NK-92 treated with Interleukin-12 subunit alpha and Interleukin-12 subunit beta, amount 100 ng/mL, for 24 hours (cell line): ENCODE results near the gene LOXL3.
"Not testable (repeated sequence)": the region's sequence is repeated elsewhere in the genome, so short reads cannot be mapped to it uniquely, and the experiment has no call there.

Experiments used
- DNase-seq: peaks from one replicate; lab custom pipeline; 2025; lab: John Stamatoyannopoulos, UW

The LOXL3 gene

DNA sequence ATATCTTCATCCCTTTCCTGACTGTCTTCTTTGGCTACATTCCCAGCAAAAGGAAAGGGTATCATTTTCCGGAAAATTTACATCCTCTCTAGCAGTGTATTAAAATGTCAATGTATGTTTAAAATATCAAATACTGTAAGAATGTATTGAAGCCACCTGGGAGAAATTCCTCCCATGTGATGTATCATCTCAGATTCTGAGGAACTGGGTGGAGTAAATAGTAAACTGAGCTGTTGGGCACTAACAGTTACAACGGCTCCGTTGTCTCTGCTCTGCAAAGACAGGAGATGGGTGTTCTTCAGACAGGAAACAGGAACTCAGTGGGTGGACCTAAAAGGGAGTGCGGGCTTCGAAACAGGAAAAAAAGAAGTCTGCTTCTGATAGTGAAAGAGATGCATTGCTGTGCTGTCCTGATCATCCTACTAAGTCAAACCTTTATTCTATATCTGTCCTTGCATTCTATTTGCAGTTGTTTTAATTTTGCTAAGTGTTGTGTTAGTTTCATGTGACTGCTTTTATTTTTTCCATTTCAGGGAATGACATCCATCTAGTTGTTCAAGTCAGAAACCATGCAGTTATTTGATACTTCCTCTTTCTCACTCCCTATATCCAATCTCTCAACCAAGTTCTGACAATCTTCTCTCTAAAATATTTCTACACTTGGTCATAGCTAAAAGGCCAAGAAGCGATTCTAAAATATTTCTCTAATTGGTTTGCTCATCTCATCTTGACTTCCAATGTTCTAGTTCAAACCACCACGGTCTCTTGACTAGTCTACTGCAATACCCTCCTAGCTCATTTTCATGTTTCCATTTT is 20.2 kb upstream of the LOXL3 start:
- no peak for DNase-seq

DNA sequence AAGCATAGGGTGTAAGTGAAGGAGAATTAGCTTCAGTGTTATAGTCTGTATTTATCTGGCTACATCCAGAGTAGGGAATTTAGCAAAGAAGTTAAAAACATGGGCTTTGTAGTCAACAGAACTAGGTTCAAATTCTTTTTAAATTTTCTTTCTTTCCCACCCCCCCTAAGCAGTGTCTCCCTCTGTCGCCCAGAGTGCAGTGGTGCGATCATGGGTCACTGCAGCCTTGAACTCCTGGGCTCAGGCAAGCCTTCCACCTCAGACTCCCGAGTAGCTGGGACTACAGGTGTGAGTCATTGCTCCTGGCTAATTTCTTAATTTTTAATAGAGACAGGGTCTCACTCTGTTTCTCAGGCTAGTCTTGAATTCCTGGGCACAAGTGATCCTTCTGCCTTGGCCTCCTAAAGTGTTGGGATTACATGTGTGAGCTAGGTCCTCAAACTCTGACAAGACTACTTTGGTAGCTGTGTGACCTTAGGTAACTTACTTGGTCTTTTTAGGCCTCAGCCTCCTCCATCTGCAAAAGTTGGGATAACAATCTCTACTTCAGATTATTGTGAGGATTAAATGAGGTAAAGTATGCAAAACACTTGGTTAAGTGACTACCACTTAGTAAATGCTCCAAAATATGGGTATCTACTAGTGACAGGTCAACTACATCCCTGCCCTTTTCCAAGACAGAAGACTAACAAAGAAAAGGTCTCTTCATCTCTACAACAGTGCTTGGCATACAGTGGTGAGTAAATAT is 18.6 kb upstream of the LOXL3 start:
- DNase-seq = no peak

DNA sequence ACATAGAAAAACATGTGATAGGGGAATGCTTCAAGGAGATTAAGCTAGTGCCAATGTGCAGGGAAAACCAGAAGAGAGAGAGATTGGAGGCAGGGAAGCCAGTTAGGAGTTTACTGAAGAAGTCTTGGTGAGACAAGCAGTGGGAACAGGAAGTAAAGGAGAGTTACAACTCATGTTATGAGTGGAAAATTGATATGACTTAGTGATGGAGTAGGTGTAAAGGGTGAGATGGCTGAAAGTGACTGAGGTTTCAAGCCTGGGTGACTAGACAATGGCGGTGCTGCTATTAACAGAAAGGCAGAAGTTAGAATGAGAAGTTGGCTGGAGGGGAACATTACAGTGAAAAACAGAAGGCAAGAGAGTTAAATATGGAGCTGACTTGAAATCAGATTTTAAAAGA is 17.3 kb upstream of the LOXL3 start:
- no peak for DNase-seq

DNA sequence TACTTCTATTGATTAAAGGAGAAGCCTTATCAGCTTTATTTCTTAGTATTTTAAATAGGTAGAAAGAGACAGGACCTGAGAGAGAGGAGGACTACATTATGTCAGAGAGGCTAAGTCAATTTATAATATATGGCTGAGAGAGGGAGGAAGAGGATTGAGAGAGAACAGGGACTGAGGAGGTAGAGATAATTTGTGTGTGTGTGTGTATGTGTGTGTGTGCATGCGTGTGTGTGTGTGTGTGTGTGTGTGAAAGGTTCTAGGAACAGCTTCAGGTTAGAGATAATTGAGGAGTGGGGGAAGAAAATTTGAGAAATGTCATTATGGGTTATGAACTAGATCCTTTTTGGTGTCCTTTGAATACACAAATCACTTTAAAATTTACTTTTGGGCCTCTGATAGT is 15.9 kb upstream of the LOXL3 start:
- no peak for DNase-seq

DNA sequence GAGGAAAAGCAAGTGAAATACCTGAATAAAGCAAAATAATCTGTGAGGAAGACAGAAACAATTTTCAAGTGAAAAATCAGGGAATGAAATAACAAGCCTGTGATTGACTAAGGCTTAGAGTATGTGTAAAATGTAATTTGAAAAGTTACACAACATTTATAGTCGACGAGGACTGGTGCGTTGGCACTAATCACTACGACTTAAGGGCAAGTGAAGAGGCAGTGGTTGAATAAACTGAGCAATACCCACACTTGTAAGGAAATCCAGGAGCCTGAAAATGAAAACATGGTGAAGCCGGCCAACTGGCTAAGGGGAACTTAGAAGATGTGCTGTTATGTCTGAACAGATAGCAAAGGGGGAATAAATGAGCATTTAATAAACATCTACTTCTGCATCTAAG is 14.1 kb upstream of the LOXL3 start:
- no peak for DNase-seq

DNA sequence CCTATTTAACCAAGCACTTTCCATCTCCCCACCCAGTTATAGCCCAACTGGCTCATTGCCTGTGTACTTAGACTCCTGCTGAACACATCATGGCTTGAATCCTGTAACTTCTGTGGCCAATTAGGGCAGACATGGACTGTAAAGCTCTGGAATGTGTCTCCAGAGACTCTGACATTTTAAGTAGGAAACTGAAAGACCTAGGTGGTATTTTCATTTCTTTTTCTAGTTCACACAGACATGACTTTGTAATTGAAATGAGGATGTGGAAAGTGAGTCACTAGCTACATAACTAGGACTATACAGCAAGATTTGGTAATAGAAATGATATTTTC is 13.0 kb upstream of the LOXL3 start:
- DNase-seq = no peak

DNA sequence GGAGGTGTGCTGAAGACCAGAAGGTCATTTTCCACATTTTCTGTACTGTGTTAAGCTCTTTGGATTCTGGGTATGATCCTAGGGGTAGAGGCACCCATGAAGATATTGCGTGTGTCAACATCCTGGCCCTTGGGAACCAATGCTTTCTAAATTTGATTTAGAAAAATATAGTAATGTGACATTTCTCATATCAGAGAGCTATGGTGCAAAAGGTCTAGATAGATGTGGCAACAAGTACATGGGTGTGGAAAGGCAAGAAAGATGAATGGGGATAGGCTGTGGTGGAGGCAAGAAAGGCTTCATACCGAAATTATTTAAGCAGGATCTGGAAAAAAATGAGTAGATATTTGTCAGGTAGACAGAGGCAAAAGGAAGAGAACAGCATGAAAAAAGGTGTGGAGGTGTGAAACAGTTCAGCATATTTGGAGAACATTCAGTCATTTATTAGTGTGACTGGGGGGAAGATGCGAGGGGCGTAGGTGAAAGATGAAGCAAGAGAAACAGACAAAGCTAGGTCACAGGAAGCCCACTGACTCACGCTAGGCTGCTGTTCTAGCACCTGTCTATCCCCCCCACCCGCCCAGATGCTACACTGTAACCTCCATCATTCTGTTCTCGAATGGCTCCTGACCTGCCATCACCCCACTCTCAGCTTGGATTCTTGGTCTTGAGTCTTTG is 12.5 kb upstream of the LOXL3 start:
- peak; percentile 49 for DNase-seq

DNA sequence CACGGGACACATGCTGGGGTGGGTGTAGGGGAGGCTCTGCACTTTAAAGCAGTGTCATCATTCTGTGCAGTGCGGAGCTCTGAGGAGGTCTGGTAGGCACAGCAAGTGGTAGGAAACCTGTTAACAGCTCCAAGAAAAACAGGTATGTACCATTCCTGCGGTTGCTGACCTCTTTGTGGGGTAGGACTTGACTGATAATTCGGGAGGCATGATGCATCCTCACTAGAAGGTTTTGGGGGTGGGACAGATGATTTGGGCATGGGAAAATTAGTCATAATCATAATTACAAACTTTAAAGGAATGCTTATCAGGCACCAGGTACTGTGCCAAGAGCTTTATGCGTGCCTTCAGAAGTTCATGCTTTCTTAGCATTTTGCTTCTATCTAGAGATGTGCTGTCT is 10.5 kb upstream of the LOXL3 start:
- no peak for DNase-seq

DNA sequence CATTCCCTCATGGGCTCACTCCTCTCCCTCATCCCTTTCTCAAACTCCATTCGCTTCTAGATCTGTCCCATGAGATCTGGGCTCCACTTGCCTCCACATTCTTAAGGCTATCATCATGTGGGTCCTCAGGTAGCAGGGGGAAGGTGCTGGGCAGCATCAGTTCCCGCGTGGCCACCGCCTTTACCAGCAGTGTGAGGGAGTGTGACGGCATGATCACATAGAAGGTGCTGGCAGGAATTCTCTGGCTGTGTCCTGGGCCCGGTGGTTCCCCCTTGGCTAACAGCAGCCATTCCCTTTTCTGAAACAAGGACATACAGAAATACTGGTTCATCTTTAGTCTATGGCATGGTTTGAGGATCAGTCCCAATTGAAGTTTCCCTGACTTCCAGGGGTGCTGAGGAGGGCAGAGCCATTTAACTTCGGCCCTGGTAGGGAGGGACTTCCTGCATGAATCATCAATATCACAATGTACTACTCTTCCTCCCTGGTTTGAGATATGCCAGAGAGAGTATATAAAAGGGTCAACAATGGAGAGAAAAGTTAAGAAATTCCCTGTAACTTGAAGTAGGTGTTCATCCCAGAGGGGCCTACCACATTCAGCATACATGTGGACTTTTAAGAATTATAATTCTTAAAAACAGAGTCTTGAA is 8.5 kb upstream of the LOXL3 start:
- no peak for DNase-seq

DNA sequence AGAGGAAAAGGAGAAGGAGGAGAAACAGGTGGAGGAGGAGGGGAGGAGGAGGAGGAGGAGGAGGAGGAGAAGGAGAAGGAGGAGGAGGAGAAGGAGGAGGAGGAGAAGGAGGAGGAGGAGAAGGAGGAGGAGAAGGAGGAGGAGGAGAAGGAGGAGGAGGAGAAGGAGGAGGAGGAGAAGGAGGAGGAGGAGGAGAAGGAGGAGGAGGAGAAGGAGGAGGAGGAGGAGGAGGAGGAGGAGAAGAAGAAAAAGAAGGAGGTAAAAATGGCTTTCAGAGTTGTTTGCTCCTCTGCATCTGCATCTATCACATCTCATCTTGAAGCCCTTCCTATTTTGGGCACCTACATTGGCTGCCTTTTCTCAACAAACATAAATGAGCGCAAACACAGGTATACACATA is 7.3 kb upstream of the LOXL3 start:
- not testable (repeated sequence) for DNase-seq

DNA sequence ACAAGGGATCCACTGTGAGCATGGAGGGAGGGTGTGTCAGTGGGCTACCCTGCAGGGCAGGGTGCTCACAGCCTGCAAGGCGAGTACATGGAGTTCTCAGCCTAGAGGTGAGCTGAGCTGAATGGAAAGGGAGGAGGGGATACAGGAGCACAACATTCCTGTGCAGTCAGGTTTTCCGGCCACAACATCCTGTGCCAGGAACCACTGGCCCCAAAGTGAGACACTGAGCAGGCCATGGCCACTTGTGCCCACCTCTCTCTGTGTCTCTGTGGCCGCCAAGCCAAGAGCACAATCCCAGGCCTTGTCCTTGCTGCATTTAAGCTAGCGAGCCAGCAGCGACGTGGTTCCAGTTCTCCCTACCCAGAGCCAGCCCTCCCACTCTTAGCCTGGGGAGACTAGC is 6.8 kb upstream of the LOXL3 start:
- no peak for DNase-seq

DNA sequence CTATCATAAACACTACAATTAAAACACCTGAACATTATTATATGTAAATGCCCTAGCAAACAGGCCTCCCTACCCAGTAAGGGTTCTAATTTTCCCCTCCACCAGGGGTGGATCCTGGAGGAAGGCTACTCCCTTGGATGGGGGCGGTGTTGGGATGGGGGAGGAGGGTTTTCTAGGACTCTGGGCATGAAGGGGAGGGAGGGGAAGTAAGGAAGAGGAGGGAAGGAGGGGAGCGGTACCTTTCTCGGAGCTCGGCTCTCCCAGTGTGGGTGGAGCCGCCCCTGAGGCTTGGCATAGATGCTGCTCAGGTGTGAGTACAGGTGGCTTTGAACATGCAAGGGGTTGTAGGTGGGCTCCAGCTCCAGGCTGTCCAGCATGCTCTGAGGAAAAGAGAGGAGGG is 6.2 kb upstream of the LOXL3 start:
- DNase-seq = no peak

DNA sequence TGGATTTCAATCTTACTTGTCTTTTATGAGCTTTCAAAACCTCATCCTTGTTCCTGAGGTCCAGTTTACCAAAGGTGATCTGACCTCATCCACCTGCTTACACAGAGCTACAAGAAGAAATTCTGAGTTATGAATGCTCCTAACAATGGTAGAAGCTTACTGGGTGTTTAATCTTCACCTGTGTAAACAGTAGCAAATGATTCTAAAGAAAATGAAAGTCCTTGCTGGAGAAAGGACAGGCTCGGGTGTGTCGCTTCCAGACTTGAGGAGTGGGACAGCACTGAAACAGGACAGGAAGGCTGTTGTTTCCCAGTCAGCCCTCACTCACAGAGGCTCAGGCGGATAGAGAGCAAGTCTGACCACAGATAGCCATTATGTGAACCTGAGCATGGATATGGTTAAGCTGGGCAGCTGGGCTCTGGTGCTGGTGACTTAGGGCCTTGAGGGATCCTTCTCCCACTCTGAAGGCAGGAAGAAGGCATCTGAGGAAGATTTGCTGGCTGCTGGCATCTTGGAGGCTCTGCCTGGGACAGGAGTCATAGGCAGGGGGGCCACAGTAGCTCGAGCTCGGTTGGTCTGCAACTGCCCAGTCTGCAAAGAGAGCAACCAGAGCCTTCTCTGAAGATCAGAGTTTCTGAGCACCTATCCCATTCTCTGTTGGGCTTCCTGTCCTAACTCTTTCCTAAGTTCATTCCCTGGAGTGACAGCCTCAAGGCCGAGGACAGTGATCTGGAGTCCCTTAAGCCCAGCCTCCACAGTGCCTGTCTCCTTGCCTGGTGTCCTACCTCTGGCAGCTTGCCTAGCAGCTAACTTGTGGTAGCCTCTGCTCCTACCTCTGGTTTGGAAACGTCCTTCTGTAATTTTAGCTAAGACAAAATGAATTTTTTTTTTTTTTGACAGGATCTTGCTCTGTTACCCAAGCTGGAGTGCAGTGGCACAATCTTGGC is 4.8 kb upstream of the LOXL3 start:
- no peak for DNase-seq

DNA sequence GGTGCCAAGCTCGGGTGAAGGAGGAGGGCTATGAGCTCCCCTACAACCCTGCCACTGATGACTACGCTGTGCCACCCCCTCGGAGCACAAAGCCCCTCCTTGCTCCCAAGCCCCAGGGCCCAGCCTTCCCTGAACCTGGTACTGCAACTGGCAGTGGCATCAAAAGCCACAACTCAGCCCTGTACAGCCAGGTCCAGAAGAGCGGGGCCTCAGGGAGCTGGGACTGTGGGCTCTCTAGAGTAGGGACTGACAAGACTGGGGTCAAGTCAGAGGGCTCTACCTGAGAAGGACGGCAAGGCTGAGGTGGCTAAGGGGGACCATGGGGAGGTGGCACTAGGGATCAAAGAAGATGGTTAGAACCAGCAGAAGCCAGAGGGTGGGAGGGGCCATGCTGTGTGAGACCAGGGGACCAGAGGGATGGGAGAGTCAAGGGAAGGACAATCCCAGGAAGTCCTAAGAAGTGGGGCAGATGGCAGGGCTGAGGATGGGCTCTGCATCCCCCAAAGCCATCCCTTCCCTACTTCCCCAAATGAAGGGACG is 3.2 kb upstream of the LOXL3 start:
- no peak for DNase-seq

DNA sequence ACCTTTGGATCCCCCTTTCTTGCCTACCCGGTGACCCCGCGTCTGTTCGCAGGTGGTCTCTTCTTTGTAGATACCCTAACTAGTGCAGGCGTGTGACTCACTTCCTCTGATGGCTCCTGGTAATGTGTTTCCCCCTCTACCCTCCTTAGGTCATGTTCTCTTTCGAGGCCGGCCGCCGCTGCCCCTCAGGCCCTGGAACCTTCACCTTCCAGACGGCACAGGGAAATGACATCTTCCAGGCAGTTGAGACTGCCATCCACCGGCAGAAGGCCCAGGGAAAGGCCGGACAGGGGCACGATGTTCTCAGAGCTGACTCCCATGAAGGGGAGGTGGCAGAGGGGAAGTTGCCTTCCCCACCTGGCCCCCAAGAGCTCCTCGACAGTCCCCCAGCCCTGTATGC is 2.4 kb upstream of the LOXL3 start:
- no peak for DNase-seq

DNA sequence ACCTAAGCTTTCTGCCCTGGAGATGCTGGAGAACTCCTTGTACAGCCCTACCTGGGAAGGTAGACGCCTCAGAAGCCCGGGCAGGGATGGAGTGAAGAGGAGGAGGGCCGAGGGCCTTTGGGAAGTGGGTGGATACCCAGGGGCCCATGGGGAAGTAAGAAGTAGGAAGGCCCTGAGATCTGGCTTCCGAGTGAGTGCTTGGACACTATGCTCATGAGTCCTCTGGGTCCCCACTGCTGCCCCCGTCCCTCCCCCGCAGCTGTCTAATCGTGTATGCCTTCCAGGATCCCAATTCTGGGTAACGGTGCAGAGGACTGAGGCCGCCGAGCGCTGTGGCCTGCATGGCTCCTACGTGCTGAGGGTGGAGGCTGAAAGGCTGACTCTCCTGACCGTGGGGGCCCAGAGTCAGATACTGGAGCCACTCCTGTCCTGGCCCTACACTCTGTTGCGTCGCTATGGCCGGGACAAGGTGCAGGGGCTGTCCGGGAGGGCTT is 1.9 kb upstream of the LOXL3 start:
- DNase-seq = no peak

DNA sequence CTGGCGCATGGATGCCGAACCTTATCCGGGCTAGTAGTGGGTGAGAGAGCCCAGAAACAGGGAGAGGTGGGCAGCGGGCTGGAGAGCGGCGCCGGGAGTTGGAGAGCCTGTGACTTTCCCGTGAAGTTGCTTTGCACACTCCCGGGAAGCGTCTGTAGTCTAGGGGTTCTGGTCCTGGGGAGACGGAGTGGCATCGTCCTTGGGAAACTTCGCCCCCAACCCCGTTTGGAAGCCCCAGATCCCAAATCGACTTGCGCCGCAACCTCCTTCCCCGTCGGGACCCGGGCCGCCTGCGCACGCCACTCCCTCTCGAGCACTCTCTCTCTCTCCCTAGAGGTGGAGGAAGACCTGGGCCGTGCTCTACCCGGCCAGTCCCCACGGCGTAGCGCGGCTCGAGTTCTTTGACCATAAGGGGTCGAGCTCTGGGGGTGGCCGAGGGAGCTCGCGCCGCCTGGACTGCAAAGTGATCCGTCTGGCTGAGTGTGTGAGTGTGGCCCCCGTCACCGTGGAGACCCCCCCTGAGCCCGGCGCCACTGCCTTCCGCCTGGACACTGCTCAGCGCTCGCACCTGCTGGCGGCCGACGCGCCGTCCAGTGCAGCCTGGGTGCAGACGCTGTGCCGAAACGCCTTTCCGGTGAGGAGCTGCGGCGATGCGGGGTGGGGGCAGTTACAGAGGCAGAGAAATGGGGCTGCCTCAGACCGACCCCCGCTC is 1.2 kb upstream of the LOXL3 start:
- DNase-seq = no peak

DNA sequence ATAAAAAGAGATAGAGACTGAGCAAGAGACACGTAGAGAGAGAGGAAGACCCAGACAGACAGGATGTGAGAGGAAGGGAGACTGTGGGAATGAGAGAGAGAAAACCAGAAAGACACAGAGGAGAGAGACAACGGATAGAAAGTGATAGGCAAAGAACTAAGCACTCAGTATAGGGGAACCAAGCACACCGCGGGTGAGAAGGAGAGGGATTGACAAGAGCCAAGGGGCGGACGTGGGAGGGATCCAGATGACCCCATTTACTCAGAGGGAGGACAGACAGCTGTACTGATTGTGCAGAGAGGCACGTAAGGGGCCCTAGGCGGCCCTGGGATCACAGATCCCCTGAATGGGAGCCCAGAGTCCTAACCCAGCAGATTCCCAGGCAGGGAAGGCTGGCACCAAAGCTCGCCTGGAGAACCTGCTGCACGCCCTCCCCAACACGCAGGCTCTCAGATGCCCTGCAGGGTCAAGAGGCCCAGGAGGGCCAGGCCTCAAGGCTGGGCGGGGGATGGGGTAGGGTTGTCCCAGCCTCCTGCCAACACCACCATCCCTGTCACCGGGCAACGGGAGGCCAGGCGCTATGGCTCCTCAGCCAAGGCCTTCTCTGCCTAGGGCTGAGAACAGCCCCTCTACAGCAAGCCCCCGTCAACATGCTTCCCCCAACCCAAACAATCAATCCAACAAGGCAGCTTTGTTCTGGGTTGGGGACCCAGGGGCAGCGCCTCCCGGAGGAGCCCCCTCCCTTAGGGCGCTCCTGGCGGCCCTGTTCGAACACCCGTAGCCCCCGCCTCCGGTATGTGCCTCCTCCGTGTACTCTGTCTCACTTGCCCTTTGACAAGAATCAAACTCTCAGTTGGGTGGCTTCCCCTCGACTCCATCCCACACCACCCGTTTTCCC is 579 bp downstream of the LOXL3 start:
- no peak for DNase-seq
